WTC11 (cell line): Measurements from ENCODE around the gene ACBD3. TPM values are rescaled to one million over a fixed set of nuclear protein-coding genes. Genes with fewer than 3 reads are reported as not detected.

Experiments
- ATAC-seq: fragments of 200-7000 bp; cut with Tn5 transposase; 2 replicates; pipeline ENCODE4 v1.10.0; 2021; ENCODE audit warnings: mild to moderate bottlenecking, moderate library complexity
- CTCF ChIA-PET: fragments of 300-600 bp; sonication (Branson Sonifier 250); formaldehyde crosslinking; loops from one replicate; lab custom pipeline; 2021; ENCODE audit warnings: antibody characterized with exemption; lab: Charles Lee
- POLR2A ChIA-PET: fragments of 350-600 bp; sonication (Branson Sonifier 250); formaldehyde crosslinking; loops from one replicate; lab custom pipeline; 2021; ENCODE audit warnings: antibody characterized with exemption; lab: Charles Lee
- DNase-seq: peaks from one replicate; pipeline ENCODE4 v3.0.0; 2021; ENCODE audit warnings: low spot score
- H3K27ac Mint-ChIP-seq: 2 replicates; pipeline ENCODE4 v1.8.0; 2021; ENCODE audit warnings: mixed read lengths
- H3K27me3 Mint-ChIP-seq: 2 replicates; pipeline ENCODE4 v1.8.0; 2021; ENCODE audit warnings: low read depth, mild to moderate bottlenecking, moderate library complexity, mixed read lengths
- H3K36me3 Mint-ChIP-seq: 2 replicates; pipeline ENCODE4 v1.8.0; 2021; ENCODE audit warnings: mixed read lengths
- H3K4me1 Mint-ChIP-seq: 2 replicates; pipeline ENCODE4 v1.8.0; 2022; ENCODE audit warnings: mixed read lengths
- H3K4me3 Mint-ChIP-seq: 2 replicates; pipeline ENCODE4 v1.8.0; 2021; ENCODE audit warnings: mild to moderate bottlenecking, moderate library complexity, mixed read lengths
- H3K9me3 Mint-ChIP-seq: 2 replicates; pipeline ENCODE4 v1.8.0; 2021; ENCODE audit warnings: mixed read lengths
- AFF4 ChIP-seq: sonication (generic); formaldehyde crosslinking; IDR thresholded peaks from 2 replicates; pipeline ENCODE4 v1.8.1; 2023; ENCODE audit warnings: mild to moderate bottlenecking, missing genetic modification reagents, borderline replicate concordance
- CREB1 ChIP-seq: sonication (generic); formaldehyde crosslinking; IDR thresholded peaks from 2 replicates; pipeline ENCODE4 v1.8.0; 2023; ENCODE audit warnings: mild to moderate bottlenecking, missing genetic modification reagents
- E2F5 ChIP-seq: sonication (generic); formaldehyde crosslinking; IDR thresholded peaks from 2 replicates; pipeline ENCODE4 v1.8.1; 2022; ENCODE audit warnings: mild to moderate bottlenecking, moderate library complexity, missing genetic modification reagents
- EMX1 ChIP-seq: fragments of 250-450 bp; sonication (Bioruptor Pico); IDR thresholded peaks from 2 replicates; pipeline ENCODE4 v1.8.0; 2021; ENCODE audit warnings: mild to moderate bottlenecking
- ESRRA ChIP-seq: sonication (generic); formaldehyde crosslinking; IDR thresholded peaks from 2 replicates; pipeline ENCODE4 v1.8.1; 2022; ENCODE audit warnings: mild to moderate bottlenecking, missing genetic modification reagents, borderline replicate concordance
- GRHL2 ChIP-seq: fragments of 250-450 bp; sonication (Bioruptor Pico); IDR thresholded peaks from 2 replicates; pipeline ENCODE4 v1.8.0; 2022; ENCODE audit warnings: mild to moderate bottlenecking, moderate library complexity; ENCODE audit not compliant: insufficient replicate concordance, severe bottlenecking
- IRF2 ChIP-seq: sonication (generic); formaldehyde crosslinking; IDR thresholded peaks from 2 replicates; pipeline ENCODE4 v1.8.0; 2022; ENCODE audit warnings: low read depth, missing genetic modification reagents, borderline replicate concordance
- MAX ChIP-seq: sonication (generic); formaldehyde crosslinking; IDR thresholded peaks from 2 replicates; pipeline ENCODE4 v1.8.0; 2022; ENCODE audit warnings: mild to moderate bottlenecking, missing genetic modification reagents
- NFYB ChIP-seq: sonication (generic); formaldehyde crosslinking; conservative IDR thresholded peaks from 2 replicates; pipeline ENCODE4 v1.8.0; 2022; ENCODE audit warnings: low read depth, missing genetic modification reagents
- NR1H2 ChIP-seq: sonication (generic); formaldehyde crosslinking; IDR thresholded peaks from 2 replicates; pipeline ENCODE4 v1.9.0; 2021; ENCODE audit warnings: mild to moderate bottlenecking, moderate library complexity, missing genetic modification reagents
- NR2C2 ChIP-seq: sonication (generic); formaldehyde crosslinking; IDR thresholded peaks from 2 replicates; pipeline ENCODE4 v1.8.0; 2022; ENCODE audit warnings: mild to moderate bottlenecking, missing genetic modification reagents
- PREB ChIP-seq: sonication (generic); formaldehyde crosslinking; IDR thresholded peaks from 2 replicates; pipeline ENCODE4 v1.8.1; 2022; ENCODE audit warnings: mild to moderate bottlenecking, missing genetic modification reagents, moderate library complexity, borderline replicate concordance
- SMAD3 ChIP-seq: sonication (generic); formaldehyde crosslinking; IDR thresholded peaks from 2 replicates; pipeline ENCODE4 v1.8.0; 2022; ENCODE audit warnings: missing genetic modification reagents, mild to moderate bottlenecking, borderline replicate concordance
- STAT6 ChIP-seq: sonication (generic); formaldehyde crosslinking; conservative IDR thresholded peaks from 2 replicates; pipeline ENCODE4 v1.8.1; 2023; ENCODE audit warnings: mild to moderate bottlenecking, low read depth, missing genetic modification reagents, moderate library complexity
- ZNF263 ChIP-seq: sonication (generic); formaldehyde crosslinking; IDR thresholded peaks from 2 replicates; pipeline ENCODE4 v1.8.1; 2022; ENCODE audit warnings: low read depth, mild to moderate bottlenecking, moderate library complexity, missing genetic modification reagents
- total RNA-seq: library from RNA; stranded (reverse); gene quantifications from 3 replicates; pipeline ENCODE4 v1.2.3, GENCODE V29; 2021
- TF ChIP-seq, protein P1 (sequence below): sonication (generic); formaldehyde crosslinking; IDR thresholded peaks from 2 replicates; pipeline ENCODE4 v1.8.1; 2022; ENCODE audit warnings: missing genetic modification reagents, borderline replicate concordance
- TF ChIP-seq, protein P2 (sequence below): sonication (generic); formaldehyde crosslinking; IDR thresholded peaks from 2 replicates; pipeline ENCODE4 v1.8.0; 2022; ENCODE audit warnings: mild to moderate bottlenecking, missing genetic modification reagents

The ACBD3 gene
- total RNA-seq, 1 experiment from 2014 or later = 38.9 TPM

GRCh38 chr1:226100436-226101391, 85.8 kb downstream of the ACBD3 start:
- Mint-ChIP-seq H3K4me1 (peaks cover 39% of the 10 kb centered on the region), H3K4me3 (peak overlapping the region; percentile 76), H3K27ac (no peak overlapping the region), H3K9me3 (no peaks in the 10 kb centered on the region), H3K36me3 (no peaks in the 10 kb centered on the region), H3K27me3 (peaks cover 17% of the 10 kb centered on the region)
- POLR2A ChIA-PET = no interaction called here
- ATAC-seq (peak; percentile 47), DNase-seq (peak; percentile 61)
- CTCF ChIA-PET = interaction anchor here (0.6 to 2.4 kb wide), 7 partner anchors 9 to 138 kb away, joined by 3 to 9 read pairs (median 3); no protein-coding TSS in a partner anchor
- TF ChIP-seq PREB (no peak), NFYB (no peak), E2F5 (CRISPR knock-in tag) (no peak), NR2C2 (CRISPR knock-in tag) (no peak), MAX (no peak), STAT6 (no peak)

DNA sequence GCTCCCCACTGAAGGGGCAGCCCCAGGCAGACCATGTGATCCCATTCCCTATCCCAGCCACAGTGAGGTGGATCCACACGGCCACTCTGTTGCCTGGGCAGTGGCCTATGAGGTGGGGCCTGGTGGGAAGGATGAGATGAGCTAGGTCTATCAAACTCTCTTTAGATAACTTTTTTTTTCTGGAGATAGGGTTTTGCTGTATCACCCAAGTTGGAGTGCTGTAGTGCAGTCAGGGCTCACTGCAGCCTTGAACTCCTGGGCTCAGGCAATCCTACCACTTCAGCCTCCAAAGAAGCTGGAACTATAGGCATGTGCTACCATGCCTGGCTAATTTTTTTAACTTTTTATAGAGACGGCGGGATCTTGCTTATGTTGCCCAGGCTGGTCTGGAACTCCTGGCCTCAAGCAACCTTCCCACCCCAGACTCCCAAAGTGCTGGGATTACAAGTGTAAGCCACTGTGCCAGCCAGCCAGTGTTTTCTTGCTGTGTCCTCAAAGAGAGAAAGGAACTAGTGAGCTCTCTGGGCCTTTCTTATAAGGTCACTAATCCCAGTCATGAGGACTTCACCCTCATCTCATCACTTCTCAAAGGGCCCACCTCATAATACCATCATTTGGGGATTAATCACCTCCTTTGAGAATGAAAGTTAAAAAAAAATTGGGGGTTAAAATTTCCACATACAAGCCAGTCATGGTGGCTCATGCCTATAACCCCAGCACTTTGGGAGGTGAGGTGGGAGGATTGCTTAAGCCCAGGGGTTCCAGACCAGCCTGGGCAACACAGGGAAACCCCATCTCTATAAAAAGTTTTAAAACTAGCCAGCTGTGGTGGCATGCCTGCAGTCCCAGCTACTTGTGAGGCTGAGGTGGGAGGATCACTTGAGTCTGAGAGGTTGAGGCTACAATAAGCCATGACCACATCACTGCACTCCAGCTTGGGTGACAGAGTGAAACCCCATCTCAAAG, 87.4 kb downstream of the ACBD3 start:
- Mint-ChIP-seq H3K4me3 (no peak overlapping the region), H3K27ac (no peak overlapping the region), H3K9me3 (no peaks in the 10 kb centered on the region), H3K4me1 (peaks cover 29% of the 10 kb centered on the region), H3K27me3 (peaks cover 19% of the 10 kb centered on the region), H3K36me3 (no peaks in the 10 kb centered on the region)
- CTCF ChIA-PET = interaction anchor here (1.1 to 5.2 kb wide), 4 partner anchors 23 to 234 kb away, joined by 3 to 23 read pairs (median 8); no protein-coding TSS in a partner anchor
- DNase-seq (no peak), ATAC-seq (no peak; the same call in 1 of the 2 replicates)
- POLR2A ChIA-PET = no interaction called here
- TF ChIP-seq GRHL2 (CRISPR knock-in tag) (no peak), ESRRA (no peak), NR1H2 (no peak), IRF2 (CRISPR knock-in tag) (no peak), AFF4 (CRISPR knock-in tag) (no peak), SMAD3 (CRISPR knock-in tag) (no peak), EMX1 (CRISPR knock-in tag) (no peak), ZNF263 (CRISPR knock-in tag) (no peak), CREB1 (CRISPR knock-in tag) (no peak)
- TF ChIP-seq, protein P1, sequence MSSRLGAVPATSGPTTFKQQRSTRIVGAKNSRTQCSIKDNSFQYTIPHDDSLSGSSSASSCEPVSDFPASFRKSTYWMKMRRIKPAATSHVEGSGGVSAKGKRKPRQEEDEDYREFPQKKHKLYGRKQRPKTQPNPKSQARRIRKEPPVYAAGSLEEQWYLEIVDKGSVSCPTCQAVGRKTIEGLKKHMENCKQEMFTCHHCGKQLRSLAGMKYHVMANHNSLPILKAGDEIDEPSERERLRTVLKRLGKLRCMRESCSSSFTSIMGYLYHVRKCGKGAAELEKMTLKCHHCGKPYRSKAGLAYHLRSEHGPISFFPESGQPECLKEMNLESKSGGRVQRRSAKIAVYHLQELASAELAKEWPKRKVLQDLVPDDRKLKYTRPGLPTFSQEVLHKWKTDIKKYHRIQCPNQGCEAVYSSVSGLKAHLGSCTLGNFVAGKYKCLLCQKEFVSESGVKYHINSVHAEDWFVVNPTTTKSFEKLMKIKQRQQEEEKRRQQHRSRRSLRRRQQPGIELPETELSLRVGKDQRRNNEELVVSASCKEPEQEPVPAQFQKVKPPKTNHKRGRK (CRISPR knock-in tag) = no peak
- TF ChIP-seq, protein P2, sequence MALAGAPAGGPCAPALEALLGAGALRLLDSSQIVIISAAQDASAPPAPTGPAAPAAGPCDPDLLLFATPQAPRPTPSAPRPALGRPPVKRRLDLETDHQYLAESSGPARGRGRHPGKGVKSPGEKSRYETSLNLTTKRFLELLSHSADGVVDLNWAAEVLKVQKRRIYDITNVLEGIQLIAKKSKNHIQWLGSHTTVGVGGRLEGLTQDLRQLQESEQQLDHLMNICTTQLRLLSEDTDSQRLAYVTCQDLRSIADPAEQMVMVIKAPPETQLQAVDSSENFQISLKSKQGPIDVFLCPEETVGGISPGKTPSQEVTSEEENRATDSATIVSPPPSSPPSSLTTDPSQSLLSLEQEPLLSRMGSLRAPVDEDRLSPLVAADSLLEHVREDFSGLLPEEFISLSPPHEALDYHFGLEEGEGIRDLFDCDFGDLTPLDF = no peak
